ENCODE data around the gene EFNB1. TPM values are rescaled to one million over a fixed set of nuclear protein-coding genes. Genes with fewer than 3 reads are reported as not detected.
"Not testable (repeated sequence)": the region's sequence is repeated elsewhere in the genome, so short reads cannot be mapped to it uniquely, and the experiment has no call there.

The EFNB1 gene
- total and polyA plus RNA-seq, 9 donors: 9.3 to 47.5 (median 26.2) TPM

GRCh38 chrX:68792083-68792482 is 36.7 kb upstream of the EFNB1 start:
- no peak for DNase-seq
- H3K9me3 ChIP-seq: no peaks in the 10 kb centered on the region
- H3K27ac ChIP-seq: no peak overlapping the region
- no peak for TF ChIP-seq EP300 (IDR thresholded peaks at IDR 0.05)
- TF ChIP-seq POLR2A (IDR thresholded peaks at IDR 0.05): no peak
- no peak for TF ChIP-seq CTCF (IDR thresholded peaks at IDR 0.05)
- H3K4me1 ChIP-seq (ENCODE audit: insufficient read depth): no peaks in the 10 kb centered on the region
- no peaks in the 10 kb centered on the region for H3K27me3 ChIP-seq
- no peak overlapping the region for H3K4me3 ChIP-seq
- intact Hi-C loops (cut with DNase I): no loop called here
- WGBS, 3 donors: 61 to 82% (median 68%) methylated on average over 1 of the region's 1 CpG
- H3K36me3 ChIP-seq: no peaks in the 10 kb centered on the region

GRCh38 chrX:68794461-68794860 is 34.4 kb upstream of the EFNB1 start:
- Histone ChIP-seq H3K4me3 (no peak overlapping the region), H3K36me3 (no peaks in the 10 kb centered on the region), H3K9me3 (no peaks in the 10 kb centered on the region), H3K4me1 (ENCODE audit: insufficient read depth) (no peaks in the 10 kb centered on the region), H3K27ac (no peak overlapping the region), H3K27me3 (no peaks in the 10 kb centered on the region)
- no peak for TF ChIP-seq EP300 (IDR thresholded peaks at IDR 0.05)
- no peak for TF ChIP-seq POLR2A (IDR thresholded peaks at IDR 0.05)
- no peak for TF ChIP-seq CTCF (IDR thresholded peaks at IDR 0.05)
- WGBS, 3 donors: 35 to 65% (median 41%) methylated on average over 4 of the region's 4 CpGs
- DNase-seq: no peak
- intact Hi-C loops (cut with DNase I): no loop called here

GRCh38 chrX:68795741-68796140 is 33.1 kb upstream of the EFNB1 start:
- no peaks in the 10 kb centered on the region for H3K9me3 ChIP-seq
- H3K4me1 ChIP-seq (ENCODE audit: insufficient read depth): no peaks in the 10 kb centered on the region
- DNase-seq: no peak
- no peak overlapping the region for H3K4me3 ChIP-seq
- no peak overlapping the region for H3K27ac ChIP-seq
- H3K36me3 ChIP-seq: no peaks in the 10 kb centered on the region
- H3K27me3 ChIP-seq: no peaks in the 10 kb centered on the region
- TF ChIP-seq EP300 (IDR thresholded peaks at IDR 0.05) (no peak), POLR2A (IDR thresholded peaks at IDR 0.05) (no peak), CTCF (IDR thresholded peaks at IDR 0.05) (no peak)
- intact Hi-C loops (cut with DNase I): no loop called here
- 66 to 77% (median 73%) methylated on average over 3 of the region's 3 CpGs for WGBS, 3 donors

- intact Hi-C loops (cut with DNase I); H3K4me1 ChIP-seq (ENCODE audit: insufficient read depth); H3K27me3 ChIP-seq; H3K4me3 ChIP-seq; H3K27ac ChIP-seq; H3K9me3 ChIP-seq; DNase-seq; H3K36me3 ChIP-seq: not testable (repeated sequence)
Measured at GRCh38 chrX:68798400-68798799, 30.4 kb upstream of the EFNB1 start.

- TF ChIP-seq POLR2A (IDR thresholded peaks at IDR 0.05) (no peak), EP300 (IDR thresholded peaks at IDR 0.05) (no peak), CTCF (IDR thresholded peaks at IDR 0.05) (no peak)
- Histone ChIP-seq H3K4me1 (ENCODE audit: insufficient read depth) (no peaks in the 10 kb centered on the region), H3K27me3 (no peaks in the 10 kb centered on the region), H3K27ac (no peak overlapping the region), H3K9me3 (no peaks in the 10 kb centered on the region), H3K4me3 (no peak overlapping the region), H3K36me3 (no peaks in the 10 kb centered on the region)
- intact Hi-C loops (cut with DNase I): loop anchor here in 1 of 4 donors (10.0 kb wide), 1 partner anchor 67 kb away; no protein-coding TSS in a partner anchor
- no peak for DNase-seq
- 67 to 79% (median 76%) methylated on average over 4 of the region's 4 CpGs for WGBS, 3 donors
Measured at GRCh38 chrX:68801737-68802290, 27.0 kb upstream of the EFNB1 start.

Data from ovary (tissue), 9 donors.